Activated naive CD8-positive, alpha-beta T cell treated with anti-CD3 and anti-CD28 coated beads, Interleukin-2, amount 10 ng/mL, durations not matched to agents 7 days and 5 days (primary cell): Measurements from ENCODE around the gene TXNRD2. TPM values are rescaled to one million over a fixed set of nuclear protein-coding genes. Genes with fewer than 3 reads are reported as not detected.

Experiments
- ATAC-seq: fragments of 150-1000 bp; cut with Tn5 transposase; one replicate; pipeline ENCODE4 v1.10.0; 2021; ENCODE audit warnings: low read depth, moderate library complexity
- POLR2A ChIA-PET: fragments of 350-600 bp; sonication (Branson Sonifier 250); formaldehyde crosslinking; loops from one replicate; lab custom pipeline; 2021; ENCODE audit warnings: antibody characterized with exemption; lab: Charles Lee
- DNase-seq: peaks from one replicate; pipeline ENCODE4 v3.0.0; 2021
- H3K27ac Mint-ChIP-seq: one replicate; pipeline ENCODE4 v1.8.0; 2022; ENCODE audit warnings: mild to moderate bottlenecking, mixed read lengths
- H3K27me3 Mint-ChIP-seq: one replicate; pipeline ENCODE4 v1.8.0; 2022; ENCODE audit warnings: mild to moderate bottlenecking, moderate library complexity, mixed read lengths
- H3K36me3 Mint-ChIP-seq: one replicate; pipeline ENCODE4 v1.8.0; 2021; ENCODE audit warnings: mild to moderate bottlenecking, mixed read lengths
- H3K4me1 Mint-ChIP-seq: one replicate; pipeline ENCODE4 v1.8.0; 2021; ENCODE audit warnings: mixed read lengths
- H3K4me3 Mint-ChIP-seq: one replicate; pipeline ENCODE4 v1.8.0; 2022; ENCODE audit warnings: mild to moderate bottlenecking, moderate library complexity, mixed read lengths
- H3K9me3 Mint-ChIP-seq: one replicate; pipeline ENCODE4 v1.8.0; 2021; ENCODE audit warnings: mixed read lengths
- total RNA-seq, 2 experiments: library from RNA; stranded (reverse); gene quantifications; one replicate each; pipeline ENCODE4 v1.2.3, GENCODE V29; 2021

Gene TXNRD2
- total RNA-seq, 2 experiments from 2014 or later: 20.7 to 20.8 TPM

DNA sequence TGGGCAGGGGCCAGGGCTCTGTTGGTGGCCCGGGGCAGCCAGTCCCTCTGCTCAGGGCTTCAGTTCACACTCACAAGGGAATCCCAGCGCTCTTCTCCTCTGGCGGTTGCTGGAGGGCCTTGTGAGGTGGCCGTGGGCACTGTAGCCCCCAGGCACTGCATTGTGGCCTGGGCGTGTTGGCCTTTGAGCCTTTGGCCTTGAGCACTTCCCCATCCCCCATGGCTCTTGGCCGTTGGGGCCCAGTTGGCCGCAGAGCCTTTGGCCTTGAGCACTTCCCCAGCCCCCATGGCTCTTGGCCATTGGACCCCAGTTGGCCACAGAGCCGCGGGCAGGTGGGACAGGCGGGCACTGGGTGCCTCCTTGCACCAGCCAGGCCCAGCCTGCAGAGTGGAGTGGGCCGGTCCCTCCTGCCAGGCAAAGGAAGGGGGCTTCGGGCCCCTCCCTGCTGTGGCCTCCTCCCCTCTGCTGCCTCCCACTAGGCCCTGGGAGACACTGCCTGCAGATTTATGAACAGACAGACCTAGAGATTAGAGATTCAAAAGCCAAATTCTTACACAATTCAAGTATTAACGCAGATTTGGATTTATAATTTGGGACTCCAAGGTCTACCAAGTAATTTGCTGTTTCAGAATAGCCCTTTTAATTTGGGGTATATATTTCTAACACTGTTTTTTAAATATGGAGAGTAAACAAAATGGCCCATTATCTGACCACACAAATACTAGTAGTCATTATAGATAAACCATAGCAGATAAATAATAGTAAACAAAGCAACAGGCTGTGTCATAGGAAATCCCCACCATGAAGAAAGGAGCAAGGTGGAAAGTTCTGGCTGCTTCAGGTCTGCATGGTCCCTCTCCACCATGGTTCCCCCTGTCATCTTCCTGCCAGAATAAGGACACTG, 18.2 kb upstream of the TXNRD2 start:
- no peaks in the 10 kb centered on the region for H3K9me3 Mint-ChIP-seq
- no peak for DNase-seq
- no peaks in the 10 kb centered on the region for H3K27me3 Mint-ChIP-seq
- POLR2A ChIA-PET: no interaction called here
- ATAC-seq: no peak
- H3K36me3 Mint-ChIP-seq: peaks cover 2% of the 10 kb centered on the region
- H3K4me3 Mint-ChIP-seq: no peak overlapping the region
- no peak overlapping the region for H3K27ac Mint-ChIP-seq
- H3K4me1 Mint-ChIP-seq: peaks cover 11% of the 10 kb centered on the region

DNA sequence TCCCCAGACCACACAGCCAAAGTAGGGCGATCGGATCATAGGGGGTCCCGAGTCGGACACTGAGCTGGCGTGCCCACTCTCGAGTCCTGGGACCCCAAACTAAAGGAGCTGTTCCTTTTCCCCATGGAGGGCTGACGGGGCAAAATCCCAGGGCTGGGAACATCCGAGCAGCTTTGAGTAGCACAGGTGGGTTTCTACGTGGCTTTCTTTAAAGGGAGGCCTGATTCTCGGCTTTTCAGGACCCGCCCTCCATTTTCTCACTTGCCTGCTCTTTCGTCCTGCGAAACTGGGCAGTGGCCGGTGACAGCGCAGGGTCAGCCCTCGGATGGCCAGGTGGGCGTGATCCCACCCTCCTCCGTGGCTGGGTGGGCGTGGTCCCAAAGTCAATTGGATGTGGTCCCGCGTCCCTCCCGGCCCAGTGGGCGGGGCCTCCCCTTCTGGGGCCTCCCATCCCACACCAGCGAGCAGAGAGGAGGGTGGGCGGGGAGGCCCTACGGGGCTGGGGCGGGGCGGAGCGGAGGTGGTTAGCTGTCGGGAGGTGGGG, 17.5 kb upstream of the TXNRD2 start:
- Mint-ChIP-seq H3K27ac (no peak overlapping the region), H3K9me3 (no peaks in the 10 kb centered on the region), H3K4me1 (peaks cover 16% of the 10 kb centered on the region), H3K4me3 (no peak overlapping the region), H3K36me3 (peaks cover 2% of the 10 kb centered on the region), H3K27me3 (no peaks in the 10 kb centered on the region)
- ATAC-seq: no peak
- no peak for DNase-seq
- POLR2A ChIA-PET: interaction anchor here (0.6 kb wide), 1 partner anchor 113 kb away, joined by 4 read pairs; no protein-coding TSS in a partner anchor

DNA sequence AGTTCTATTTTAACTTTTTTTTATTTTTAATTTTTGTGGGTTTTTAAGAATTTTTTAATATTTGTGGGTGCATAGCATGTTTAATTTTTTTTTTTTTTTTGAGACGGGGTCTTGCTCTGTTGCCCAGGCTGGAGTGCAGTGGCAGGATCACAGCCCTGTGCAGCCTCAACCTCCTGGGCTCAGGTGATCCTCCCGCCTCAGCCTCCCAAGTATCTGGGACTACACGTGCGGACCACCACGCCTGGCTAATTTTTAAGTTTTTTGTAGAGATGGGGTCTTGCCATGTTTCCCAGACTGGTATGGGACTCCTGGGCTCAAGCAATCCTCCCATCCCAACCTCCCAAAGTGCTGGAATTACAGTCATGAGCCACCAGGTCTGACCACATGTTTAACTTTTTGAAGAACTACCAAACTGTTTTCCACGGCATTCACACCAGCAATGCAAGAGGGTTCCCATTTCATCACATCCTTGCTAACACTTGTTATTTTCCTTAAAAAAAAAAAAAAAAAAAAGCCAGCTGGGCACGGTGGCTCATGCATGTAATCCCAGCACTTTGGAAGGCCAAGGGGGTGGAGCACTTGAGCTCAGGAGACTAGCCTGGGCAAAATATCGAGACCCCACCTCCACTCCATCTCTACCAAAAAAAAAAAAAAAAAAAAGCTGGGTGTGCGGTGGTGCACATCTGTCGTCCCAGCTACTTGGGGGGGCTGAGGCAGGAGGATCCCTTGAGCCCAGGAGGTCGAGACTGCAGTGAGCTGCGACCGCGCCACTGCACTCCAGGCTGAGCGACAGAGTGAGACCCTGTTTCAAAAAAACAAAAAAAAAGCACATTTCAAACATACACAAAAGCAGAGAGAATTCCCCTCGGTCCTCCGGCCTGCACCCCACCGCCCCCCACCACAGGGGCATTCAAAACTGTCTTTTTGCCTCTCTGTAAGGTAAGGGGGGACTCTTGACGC, 16.7 kb upstream of the TXNRD2 start:
- Mint-ChIP-seq H3K27ac (no peak overlapping the region), H3K4me3 (no peak overlapping the region), H3K27me3 (no peaks in the 10 kb centered on the region), H3K9me3 (no peaks in the 10 kb centered on the region), H3K36me3 (peaks cover 4% of the 10 kb centered on the region), H3K4me1 (peaks cover 18% of the 10 kb centered on the region)
- DNase-seq (no peak), ATAC-seq (no peak)
- POLR2A ChIA-PET: interaction anchor here (0.5 to 0.6 kb wide), 2 partner anchors 113 to 120 kb away, joined by 3 to 4 read pairs; no protein-coding TSS in a partner anchor

DNA sequence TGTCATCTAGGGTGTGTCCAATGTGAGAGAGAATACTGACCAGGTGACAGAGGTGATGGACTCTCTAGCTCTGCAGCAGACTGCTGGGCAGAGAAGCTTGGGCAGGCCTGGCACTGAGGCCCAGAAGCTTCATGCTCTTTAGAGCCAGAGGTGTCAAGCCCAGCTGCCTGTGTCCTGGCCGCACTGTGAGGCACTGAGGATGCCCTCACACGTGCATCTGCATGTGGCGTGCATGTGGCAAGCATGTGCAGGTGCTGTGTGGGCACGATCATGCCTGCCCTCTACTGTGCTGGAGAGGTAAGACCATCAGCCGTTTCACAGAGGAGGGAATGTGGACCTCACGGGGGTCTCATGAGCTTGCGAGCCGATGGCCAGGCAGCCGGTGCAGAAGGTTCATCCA, 15.8 kb upstream of the TXNRD2 start:
- POLR2A ChIA-PET: interaction anchor here (0.7 kb wide), 1 partner anchor 553 kb away, joined by 3 read pairs; no protein-coding TSS in a partner anchor
- H3K36me3 Mint-ChIP-seq: peaks cover 4% of the 10 kb centered on the region
- H3K27ac Mint-ChIP-seq: no peak overlapping the region
- H3K9me3 Mint-ChIP-seq: no peaks in the 10 kb centered on the region
- H3K27me3 Mint-ChIP-seq: no peaks in the 10 kb centered on the region
- no peak overlapping the region for H3K4me3 Mint-ChIP-seq
- peak; percentile 30 for DNase-seq
- peaks cover 18% of the 10 kb centered on the region for H3K4me1 Mint-ChIP-seq
- ATAC-seq: no peak

DNA sequence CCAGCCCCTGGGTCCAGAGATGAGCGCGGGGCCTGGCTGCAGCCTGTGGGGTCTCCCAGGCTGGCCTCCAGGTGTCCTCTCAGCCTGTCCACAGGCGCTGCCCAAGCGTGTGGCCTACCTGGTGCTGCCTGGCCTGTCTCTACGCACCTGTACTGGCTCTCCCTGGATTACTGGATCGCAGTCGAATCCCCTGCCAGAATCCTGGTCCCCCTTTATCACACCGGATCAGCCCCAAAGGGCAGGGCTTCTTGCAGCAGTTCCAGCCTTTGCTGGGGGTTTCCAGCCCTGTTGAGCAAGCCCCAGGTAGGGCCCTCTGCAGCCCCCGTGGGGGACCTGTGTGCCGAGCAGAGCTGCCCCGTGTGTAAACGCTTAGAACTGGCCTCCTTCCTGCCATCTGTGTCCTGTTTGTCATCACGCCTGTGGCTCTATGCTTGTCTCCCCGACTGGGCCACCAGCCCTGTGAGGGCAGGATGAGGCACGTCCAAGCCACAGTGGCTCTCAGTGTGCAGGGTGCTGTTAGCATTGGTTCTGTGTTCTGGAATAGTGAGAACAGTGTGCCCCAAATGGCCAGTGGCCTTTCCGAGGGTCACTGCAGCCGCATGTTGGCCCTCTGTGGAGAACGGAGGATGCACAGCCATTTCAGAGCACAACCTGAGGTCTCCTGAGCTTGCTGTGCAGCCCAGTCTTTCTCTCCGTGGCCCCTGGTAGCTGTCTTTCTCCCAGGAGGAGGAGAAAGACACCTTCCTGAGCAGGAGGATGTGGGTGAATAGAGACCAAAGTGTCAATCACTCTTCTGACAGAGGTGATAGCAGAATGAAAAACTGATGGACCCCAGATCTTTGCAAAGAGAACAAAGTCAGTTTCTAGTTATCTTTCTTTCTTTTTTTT, 13.9 kb upstream of the TXNRD2 start:
- H3K36me3 Mint-ChIP-seq: peaks cover 7% of the 10 kb centered on the region
- POLR2A ChIA-PET: interaction anchor here (0.7 to 2.0 kb wide), 7 partner anchors 12 to 127 kb away, joined by 3 to 9 read pairs (median 8); partner anchors contain the start of genes COMT, TANGO2 and TXNRD2
- no peaks in the 10 kb centered on the region for H3K9me3 Mint-ChIP-seq
- DNase-seq (peak; percentile 67), ATAC-seq (peak; percentile 88)
- peaks cover 23% of the 10 kb centered on the region for H3K4me1 Mint-ChIP-seq
- H3K4me3 Mint-ChIP-seq: peak overlapping the region; percentile 54
- H3K27me3 Mint-ChIP-seq: no peaks in the 10 kb centered on the region
- H3K27ac Mint-ChIP-seq: peak overlapping the region; percentile 90

DNA sequence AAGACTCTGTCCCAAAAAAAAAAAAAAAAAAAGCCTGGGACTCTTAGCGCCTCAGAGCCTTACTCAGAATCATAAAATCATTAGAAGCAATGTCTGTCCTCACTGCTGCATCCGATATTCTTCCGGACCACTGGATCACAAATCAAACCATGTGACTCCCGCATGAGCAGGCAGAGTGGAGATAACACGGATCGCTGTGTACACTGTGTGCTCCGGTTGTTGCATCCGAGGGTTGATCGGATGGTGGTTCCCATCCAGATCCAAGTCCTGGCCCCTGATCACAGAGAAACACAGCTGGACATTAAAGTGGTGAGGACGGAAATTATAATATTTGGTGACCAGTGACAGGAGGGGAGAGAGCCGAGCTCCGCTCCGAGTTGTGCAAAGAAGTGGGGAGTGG, 9.7 kb upstream of the TXNRD2 start:
- H3K4me3 Mint-ChIP-seq: no peak overlapping the region
- ATAC-seq (no peak), DNase-seq (no peak)
- H3K27me3 Mint-ChIP-seq: no peaks in the 10 kb centered on the region
- peaks cover 8% of the 10 kb centered on the region for H3K36me3 Mint-ChIP-seq
- H3K27ac Mint-ChIP-seq: no peak overlapping the region
- no peaks in the 10 kb centered on the region for H3K9me3 Mint-ChIP-seq
- H3K4me1 Mint-ChIP-seq: peaks cover 25% of the 10 kb centered on the region
- POLR2A ChIA-PET: no interaction called here

DNA sequence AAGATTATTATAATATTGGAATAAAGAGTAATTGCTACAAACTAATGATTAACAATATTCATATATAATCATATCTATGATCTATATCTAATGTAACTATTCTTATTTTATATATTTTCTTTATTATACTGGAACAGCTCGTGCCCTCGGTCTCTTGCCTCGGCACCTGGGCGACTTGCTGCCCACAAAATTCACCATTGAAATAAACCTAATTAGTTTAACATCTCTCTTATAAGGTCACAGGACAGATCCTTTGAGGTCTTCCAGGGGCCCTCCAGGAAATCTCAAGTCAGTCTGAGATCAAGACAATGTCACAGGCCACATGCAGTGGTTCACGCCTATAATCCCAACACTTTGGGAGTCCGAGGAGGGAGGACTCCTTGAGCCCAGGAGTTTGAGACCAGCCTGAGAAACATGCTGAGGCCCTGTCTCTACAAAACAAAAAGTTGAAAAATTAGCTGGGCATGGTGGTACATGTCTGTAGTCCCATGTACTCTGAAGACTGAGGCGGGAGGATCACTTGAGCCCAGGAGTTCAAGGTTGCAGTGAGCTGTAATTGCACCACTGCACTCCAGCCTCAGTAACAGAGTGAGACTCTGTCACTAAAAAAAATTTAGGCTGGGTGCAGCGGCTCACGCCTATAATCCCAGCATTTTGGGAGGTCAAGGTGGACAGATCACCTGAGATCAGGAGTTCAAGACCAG, 6.6 kb upstream of the TXNRD2 start:
- Mint-ChIP-seq H3K27ac (no peak overlapping the region), H3K36me3 (peaks cover 10% of the 10 kb centered on the region), H3K4me1 (peaks cover 17% of the 10 kb centered on the region), H3K4me3 (no peak overlapping the region), H3K27me3 (no peaks in the 10 kb centered on the region), H3K9me3 (no peaks in the 10 kb centered on the region)
- DNase-seq: no peak
- POLR2A ChIA-PET: no interaction called here
- no peak for ATAC-seq

DNA sequence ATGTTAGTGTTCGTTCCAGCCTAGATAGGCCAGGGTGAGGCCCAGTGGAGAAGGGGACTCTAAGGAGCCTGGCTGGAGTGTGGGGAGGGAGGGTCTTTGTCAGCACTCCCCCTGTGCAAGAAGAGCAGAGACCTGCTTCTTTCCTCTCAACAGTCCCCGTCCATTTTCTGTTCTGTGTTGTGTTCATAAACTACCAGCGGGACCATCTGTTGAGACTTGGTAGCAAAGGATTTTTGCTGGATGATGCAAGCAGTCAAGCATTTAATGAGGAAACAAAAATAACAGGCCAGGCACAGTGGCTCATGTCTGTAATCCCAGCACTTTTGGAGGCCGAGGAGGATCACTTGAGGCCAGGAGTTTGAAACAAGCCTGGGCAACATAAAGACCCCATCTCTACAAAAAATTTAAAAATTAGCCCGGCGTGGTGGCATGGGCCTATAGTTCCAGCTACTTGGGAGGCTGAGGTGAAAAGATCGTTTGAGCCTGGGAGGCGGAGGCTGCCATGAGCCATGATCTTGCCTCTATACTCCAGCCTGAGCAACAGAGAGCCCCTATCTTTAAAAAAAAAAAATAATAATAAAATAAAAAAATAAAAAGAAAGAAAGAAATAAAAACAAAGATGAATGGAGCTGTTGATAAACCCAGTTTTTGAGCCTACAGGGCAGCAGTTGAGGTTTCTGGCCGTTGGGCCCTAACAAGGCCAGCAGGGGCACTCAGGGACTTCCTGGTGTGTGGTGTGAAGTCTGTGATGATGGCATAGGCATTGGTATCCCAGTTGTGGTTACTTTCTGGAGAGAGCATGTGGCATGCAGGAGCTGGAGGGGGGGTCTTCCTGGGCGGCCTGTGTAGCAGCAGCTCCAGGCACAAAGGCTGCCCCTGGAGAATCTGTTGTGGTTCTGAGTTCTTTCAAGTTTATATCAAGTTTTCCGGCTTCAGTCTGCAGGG, 1.7 kb upstream of the TXNRD2 start:
- peak overlapping the region; percentile 95 for H3K27ac Mint-ChIP-seq
- peaks cover 27% of the 10 kb centered on the region for H3K4me1 Mint-ChIP-seq

DNA sequence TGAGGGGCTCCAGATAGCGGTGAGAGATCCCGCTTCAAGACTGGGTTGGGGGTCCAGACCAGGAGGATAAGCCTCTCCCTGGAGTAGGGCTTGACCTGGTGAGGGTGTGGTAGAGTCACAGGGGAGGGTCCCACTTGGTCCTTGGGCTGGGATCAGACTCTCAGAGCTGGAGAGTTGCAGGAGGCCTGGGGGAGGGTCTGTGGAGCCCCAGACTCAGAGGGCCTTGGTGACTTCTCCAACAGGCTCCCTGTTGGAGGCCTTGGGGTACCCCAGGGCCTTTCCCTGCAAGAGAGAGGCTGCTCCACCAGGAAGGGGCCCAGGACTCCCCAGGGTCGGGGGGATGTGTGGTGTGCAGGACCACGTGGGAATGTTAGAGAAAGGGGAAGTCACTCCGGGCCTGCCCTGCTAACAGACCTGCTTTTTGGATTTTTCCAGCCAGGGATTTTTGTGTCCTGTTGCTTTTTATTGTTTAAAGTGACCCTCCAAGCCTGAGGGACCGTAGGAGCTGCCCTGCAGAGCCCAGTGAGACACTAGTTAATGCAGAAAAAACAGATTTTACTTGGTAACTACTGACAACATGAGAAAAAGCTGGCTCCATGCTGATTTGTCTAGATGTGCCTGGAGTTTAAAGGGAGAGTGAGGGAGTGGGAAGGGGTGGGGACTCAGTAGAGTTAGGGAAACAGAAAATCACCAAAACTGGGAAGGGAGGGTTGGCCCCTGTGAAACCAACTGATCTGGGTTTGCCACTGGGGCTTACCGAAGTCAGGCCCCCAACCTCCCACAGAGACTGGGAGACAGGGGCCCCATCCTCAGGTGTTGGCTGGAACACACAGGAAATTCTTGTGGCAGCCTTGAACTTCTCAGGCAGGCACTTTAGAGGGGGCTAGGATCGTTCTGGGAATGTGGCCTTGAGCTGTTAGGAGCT, 801 bp upstream of the TXNRD2 start:
- peak; percentile 47 for DNase-seq
- H3K4me3 Mint-ChIP-seq: peak overlapping the region; percentile 94
- peaks cover 7% of the 10 kb centered on the region for H3K36me3 Mint-ChIP-seq
- H3K27me3 Mint-ChIP-seq: no peaks in the 10 kb centered on the region
- ATAC-seq: peak; percentile 17
- peaks cover 27% of the 10 kb centered on the region for H3K4me1 Mint-ChIP-seq
- peak overlapping the region; percentile 95 for H3K27ac Mint-ChIP-seq
- POLR2A ChIA-PET: interaction anchor here (0.6 to 2.2 kb wide), 7 partner anchors 12 to 175 kb away, joined by 3 to 12 read pairs (median 4); partner anchors contain the start of genes GNB1L, RTL10 and TRMT2A
- no peaks in the 10 kb centered on the region for H3K9me3 Mint-ChIP-seq

More for the DNA sequence above, 1.7 kb upstream of the TXNRD2 start:
- Mint-ChIP-seq H3K27me3 (no peaks in the 10 kb centered on the region), H3K4me3 (peak overlapping the region; percentile 94), H3K36me3 (peaks cover 7% of the 10 kb centered on the region), H3K9me3 (no peaks in the 10 kb centered on the region)
- POLR2A ChIA-PET: interaction anchor here (0.6 to 2.2 kb wide), 5 partner anchors 11 to 52 kb away, joined by 3 to 9 read pairs (median 4); no protein-coding TSS in a partner anchor
- ATAC-seq (no peak), DNase-seq (no peak)
